T-cell (primary cell): ENCODE data around the gene SEMA3D. TPM values are rescaled to one million over a fixed set of nuclear protein-coding genes. Genes with fewer than 3 reads are reported as not detected.

Experiments used
- ATAC-seq, 4 experiments: fragments of 200-7000 bp in 3 of 4; fragments of 150-1000 bp in 1 of 4; cut with Tn5 transposase; replicated peaks in 1 of 4; 1 replicate in 3 of 4; 2 replicates in 1 of 4; pipeline ENCODE4 v1.10.0; 2021; ENCODE audit warnings: moderate library complexity in 3 of 4, mild to moderate bottlenecking in 2 of 4, moderate number of reproducible peaks in 1 of 4
- CTCF ChIA-PET, 2 donors: fragments of 300-600 bp; sonication (Branson Sonifier 250); formaldehyde crosslinking; loops; one replicate each; lab custom pipeline; 2022; ENCODE audit warnings: antibody characterized with exemption in 2 of 2; lab: Charles Lee
- POLR2A ChIA-PET, 2 donors: fragments of 300-600 bp; sonication (Branson Sonifier 250); formaldehyde crosslinking; loops; one replicate each; lab custom pipeline; 2022; ENCODE audit warnings: antibody characterized with exemption in 2 of 2; lab: Charles Lee
- DNase-seq, 35 experiments: peaks; one replicate each; pipeline versions ENCODE4 v3.0.0 to v3.0.0-alpha.2; 2013 to 2023
- H3K27ac ChIP-seq: one replicate; pipeline ENCODE4 v1.5.1; 2013; ENCODE audit warnings: low read length
- H3K27me3 ChIP-seq, 2 experiments: replicated peaks in 1 of 2; 1 replicate in 1 of 2; 2 replicates in 1 of 2; pipeline versions ENCODE4 v1.6.1 to v1.7.0; 2013; ENCODE audit warnings: low read length in 1 of 2, mixed read lengths in 1 of 2; ENCODE audit not compliant: control insufficient read depth in 2 of 2, insufficient read depth in 2 of 2; ENCODE audit errors: extremely low read depth in 1 of 2
- H3K36me3 ChIP-seq, 2 donors: 1 replicate in 1 of 2; 2 replicates in 1 of 2; pipeline versions ENCODE4 v1.6.1 to v1.7.0; 2013; ENCODE audit warnings: low read length in 1 of 2; ENCODE audit not compliant: control insufficient read depth in 2 of 2, insufficient read depth in 1 of 2; ENCODE audit errors: extremely low read depth in 1 of 2
- H3K4me1 ChIP-seq, 2 experiments: 1 replicate in 1 of 2; 2 replicates in 1 of 2; pipeline versions ENCODE4 v1.6.1 to v1.7.0; 2013; ENCODE audit warnings: low read length in 2 of 2, mixed read lengths in 1 of 2; ENCODE audit not compliant: insufficient read depth in 2 of 2, control insufficient read depth in 1 of 2; ENCODE audit errors: extremely low read depth in 1 of 2
- H3K4me3 ChIP-seq, 2 donors: 1 replicate in 1 of 2; 2 replicates in 1 of 2; pipeline versions ENCODE4 v1.5.1 to v1.7.0; 2013; ENCODE audit warnings: mild to moderate bottlenecking in 2 of 2, low read length in 1 of 2, moderate library complexity in 1 of 2; ENCODE audit not compliant: control insufficient read depth in 1 of 2; ENCODE audit errors: extremely low read depth in 1 of 2
- H3K9me3 ChIP-seq: 2 replicates; pipeline ENCODE4 v1.7.0; 2013
- H3K27ac Mint-ChIP-seq, 2 donors: one replicate each; pipeline ENCODE4 v1.8.0; 2020 to 2021; ENCODE audit warnings: mild to moderate bottlenecking in 2 of 2, mixed read lengths in 2 of 2
- H3K27me3 Mint-ChIP-seq, 2 donors: one replicate each; pipeline ENCODE4 v1.8.0; 2021 to 2022; ENCODE audit warnings: mixed read lengths in 2 of 2
- H3K36me3 Mint-ChIP-seq: one replicate; pipeline ENCODE4 v1.8.0; 2021; ENCODE audit warnings: mixed read lengths
- H3K4me1 Mint-ChIP-seq, 3 donors: one replicate each; pipeline ENCODE4 v1.8.0; 2020 to 2022; ENCODE audit warnings: mixed read lengths in 3 of 3, mild to moderate bottlenecking in 1 of 3
- H3K4me3 Mint-ChIP-seq, 3 donors: one replicate each; pipeline ENCODE4 v1.8.0; 2020 to 2022; ENCODE audit warnings: mild to moderate bottlenecking in 3 of 3, mixed read lengths in 3 of 3, moderate library complexity in 3 of 3
- H3K9me3 Mint-ChIP-seq, 3 donors: one replicate each; pipeline ENCODE4 v1.8.0; 2020 to 2022; ENCODE audit warnings: mixed read lengths in 3 of 3
- WGBS: methylation state at CpG from one replicate; pipeline ENCODE4 v1.1.5; 2013; ENCODE audit warnings: missing lambda C conversion rate; ENCODE audit not compliant: insufficient coverage; 5-methylcytosine and 5-hydroxymethylcytosine counted together
- total RNA-seq, 35 experiments: library from RNA in 6 of 35; stranded (reverse) in 6 of 35; fragments of 120-200 nt in 1 of 35; gene quantifications; one replicate each; pipeline versions ENCODE4 v1.2.1 to v1.2.4 and lab custom pipeline; 2013 to 2026

Gene SEMA3D
- total RNA-seq, 5 donors from 2014 or later (not counting 1 experiment from before 2014, with no cell fraction given): 0.29 TPM; not detected in 4

GRCh38 chr7:85144771-85145170 lies 42.1 kb downstream of the SEMA3D start:
- Histone ChIP-seq H3K9me3 (no peaks in the 10 kb centered on the region), H3K4me1 (no peaks in the 10 kb centered on the region), H3K27me3 (no peaks in the 10 kb centered on the region), H3K4me3 (no peak overlapping the region), H3K27ac (no peak overlapping the region), H3K36me3 (no peaks in the 10 kb centered on the region)
- ChIA-PET POLR2A (no interaction called here), CTCF (no interaction called here)
- Mint-ChIP-seq H3K9me3 (peaks cover 0 to 2% (median 0%) of the 10 kb centered on the region in 3 donors), H3K27ac (no peak overlapping the region), H3K27me3 (no peaks in the 10 kb centered on the region), H3K4me1 (no peaks in the 10 kb centered on the region), H3K4me3 (no peak overlapping the region), H3K36me3 (no peaks in the 10 kb centered on the region)
- DNase-seq (no peak), ATAC-seq (no peak)
- WGBS: no CpG with 5 or more reads among the region's 1 CpG

GRCh38 chr7:85135977-85136376 lies 50.9 kb downstream of the SEMA3D start:
- Mint-ChIP-seq H3K4me3 (no peak overlapping the region), H3K27ac (no peak overlapping the region), H3K36me3 (no peaks in the 10 kb centered on the region), H3K9me3 (peaks cover 0 to 2% (median 0%) of the 10 kb centered on the region in 3 donors), H3K4me1 (no peaks in the 10 kb centered on the region), H3K27me3 (no peaks in the 10 kb centered on the region)
- Histone ChIP-seq H3K27ac (no peak overlapping the region), H3K27me3 (no peaks in the 10 kb centered on the region), H3K4me3 (no peak overlapping the region), H3K4me1 (no peaks in the 10 kb centered on the region), H3K9me3 (no peaks in the 10 kb centered on the region), H3K36me3 (no peaks in the 10 kb centered on the region)
- ChIA-PET POLR2A (no interaction called here), CTCF (no interaction called here)
- WGBS: no CpG with 5 or more reads among the region's 2 CpGs
- ATAC-seq (no peak), DNase-seq (no peak)

- no peaks in the 10 kb centered on the region for H3K4me1 ChIP-seq
- no CpG with 5 or more reads among the region's 1 CpG for WGBS
- ChIA-PET POLR2A (no interaction called here), CTCF (no interaction called here)
- H3K27ac ChIP-seq: no peak overlapping the region
- DNase-seq (no peak), ATAC-seq (no peak)
- no peak overlapping the region for H3K27ac Mint-ChIP-seq
- no peaks in the 10 kb centered on the region for H3K27me3 Mint-ChIP-seq
- H3K4me3 Mint-ChIP-seq: no peak overlapping the region
- H3K36me3 Mint-ChIP-seq: no peaks in the 10 kb centered on the region
- no peak overlapping the region for H3K4me3 ChIP-seq
- no peaks in the 10 kb centered on the region for H3K4me1 Mint-ChIP-seq
- H3K27me3 ChIP-seq: no peaks in the 10 kb centered on the region
- peaks cover 0 to 2% (median 0%) of the 10 kb centered on the region in 3 donors for H3K9me3 Mint-ChIP-seq
- no peaks in the 10 kb centered on the region for H3K9me3 ChIP-seq
- no peaks in the 10 kb centered on the region for H3K36me3 ChIP-seq
These were observed 53.3 kb downstream of the SEMA3D start for GRCh38 chr7:85133560-85133959.

GRCh38 chr7:85133006-85133405 lies 53.9 kb downstream of the SEMA3D start:
- Mint-ChIP-seq H3K27me3 (no peaks in the 10 kb centered on the region), H3K4me3 (no peak overlapping the region), H3K9me3 (peaks cover 0 to 2% (median 0%) of the 10 kb centered on the region in 3 donors), H3K4me1 (no peaks in the 10 kb centered on the region), H3K36me3 (no peaks in the 10 kb centered on the region), H3K27ac (no peak overlapping the region)
- no peaks in the 10 kb centered on the region for H3K9me3 ChIP-seq
- H3K27me3 ChIP-seq: no peaks in the 10 kb centered on the region
- H3K4me3 ChIP-seq: no peak overlapping the region
- ATAC-seq (no peak), DNase-seq (no peak)
- no peaks in the 10 kb centered on the region for H3K4me1 ChIP-seq
- WGBS: 100% methylated on average over 1 of the region's 2 CpGs
- H3K36me3 ChIP-seq: no peaks in the 10 kb centered on the region
- CTCF ChIA-PET: interaction anchor here in 1 of 2 donors (0.5 kb wide), 1 partner anchor 13 kb away, joined by 6 read pairs; no protein-coding TSS in a partner anchor
- POLR2A ChIA-PET: no interaction called here
- no peak overlapping the region for H3K27ac ChIP-seq

GRCh38 chr7:85130702-85131101 lies 56.2 kb downstream of the SEMA3D start:
- ChIA-PET POLR2A (no interaction called here), CTCF (no interaction called here)
- Mint-ChIP-seq H3K27ac (no peak overlapping the region), H3K27me3 (no peaks in the 10 kb centered on the region), H3K36me3 (no peaks in the 10 kb centered on the region), H3K4me1 (no peaks in the 10 kb centered on the region), H3K9me3 (peaks cover 0 to 2% (median 0%) of the 10 kb centered on the region in 3 donors), H3K4me3 (no peak overlapping the region)
- Histone ChIP-seq H3K4me3 (no peak overlapping the region), H3K27me3 (no peaks in the 10 kb centered on the region), H3K36me3 (no peaks in the 10 kb centered on the region), H3K4me1 (no peaks in the 10 kb centered on the region), H3K27ac (no peak overlapping the region), H3K9me3 (no peaks in the 10 kb centered on the region)
- WGBS: 94% methylated on average over 2 of the region's 4 CpGs
- DNase-seq (no peak), ATAC-seq (no peak)

GRCh38 chr7:85126383-85126782 lies 60.5 kb downstream of the SEMA3D start:
- POLR2A ChIA-PET: interaction anchor here in 1 of 2 donors (0.5 kb wide), 1 partner anchor 425 kb away, joined by 3 read pairs; no protein-coding TSS in a partner anchor
- no CpG with 5 or more reads among the region's 2 CpGs for WGBS
- H3K27ac ChIP-seq: no peak overlapping the region
- no peaks in the 10 kb centered on the region for H3K4me1 ChIP-seq
- Mint-ChIP-seq H3K27me3 (no peaks in the 10 kb centered on the region), H3K4me3 (no peak overlapping the region), H3K4me1 (no peaks in the 10 kb centered on the region), H3K27ac (no peak overlapping the region), H3K36me3 (no peaks in the 10 kb centered on the region), H3K9me3 (no peaks in the 10 kb centered on the region)
- ATAC-seq (no peak), DNase-seq (no peak)
- H3K36me3 ChIP-seq: no peaks in the 10 kb centered on the region
- H3K27me3 ChIP-seq: no peaks in the 10 kb centered on the region
- H3K4me3 ChIP-seq: no peak overlapping the region
- CTCF ChIA-PET: interaction anchor here in 1 of 2 donors (1.3 kb wide), 1 partner anchor 43 kb away, joined by 3 read pairs; no protein-coding TSS in a partner anchor
- no peaks in the 10 kb centered on the region for H3K9me3 ChIP-seq

- Mint-ChIP-seq H3K36me3 (no peaks in the 10 kb centered on the region), H3K27me3 (no peaks in the 10 kb centered on the region), H3K4me1 (no peaks in the 10 kb centered on the region), H3K9me3 (no peaks in the 10 kb centered on the region), H3K4me3 (no peak overlapping the region), H3K27ac (no peak overlapping the region)
- ChIA-PET POLR2A (no interaction called here), CTCF (no interaction called here)
- no peak for DNase-seq
- Histone ChIP-seq H3K4me3 (no peak overlapping the region), H3K27me3 (no peaks in the 10 kb centered on the region), H3K27ac (no peak overlapping the region), H3K9me3 (no peaks in the 10 kb centered on the region), H3K36me3 (no peaks in the 10 kb centered on the region), H3K4me1 (no peaks in the 10 kb centered on the region)
- no CpG with 5 or more reads among the region's 2 CpGs for WGBS
- ATAC-seq: no peak
These were observed 61.2 kb downstream of the SEMA3D start for GRCh38 chr7:85125651-85126131.
